PC-9 (cell line): Measurements from ENCODE around the gene SLC30A10.

Experiments used
- EZH2 ChIP-seq: fragments of 200-600 bp; sonication (generic); IDR thresholded peaks from 2 replicates; pipeline ENCODE4 v1.8.0; 2017; ENCODE audit warnings: antibody characterized with exemption, low read depth
- TF ChIP-seq, protein P1 (sequence below): fragments of 200-600 bp; sonication (generic); conservative IDR thresholded peaks from 2 replicates; pipeline ENCODE4 v1.6.1; 2017; ENCODE audit warnings: mixed run types, antibody characterized with exemption, mild to moderate bottlenecking, moderate library complexity

DNA sequence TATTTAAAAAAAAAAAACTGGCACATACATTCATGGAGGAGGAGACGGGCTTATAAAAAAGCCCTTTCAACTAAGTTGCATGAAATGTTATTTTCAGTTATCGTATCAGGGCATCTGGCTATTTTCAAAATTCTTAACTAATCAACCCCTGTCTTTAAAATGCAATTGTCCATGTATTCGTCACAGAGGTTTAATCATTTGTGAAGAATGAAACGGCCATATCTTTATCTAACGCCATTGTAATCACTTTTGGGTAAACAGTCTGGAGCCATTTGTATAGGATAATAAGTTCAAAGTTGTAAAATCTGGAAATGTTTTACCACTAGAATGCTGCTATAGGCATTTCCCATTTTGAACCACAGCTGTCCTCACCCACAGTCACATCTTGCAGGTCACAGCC, 30.4 kb downstream of the SLC30A10 start:
- TF ChIP-seq, protein P1, sequence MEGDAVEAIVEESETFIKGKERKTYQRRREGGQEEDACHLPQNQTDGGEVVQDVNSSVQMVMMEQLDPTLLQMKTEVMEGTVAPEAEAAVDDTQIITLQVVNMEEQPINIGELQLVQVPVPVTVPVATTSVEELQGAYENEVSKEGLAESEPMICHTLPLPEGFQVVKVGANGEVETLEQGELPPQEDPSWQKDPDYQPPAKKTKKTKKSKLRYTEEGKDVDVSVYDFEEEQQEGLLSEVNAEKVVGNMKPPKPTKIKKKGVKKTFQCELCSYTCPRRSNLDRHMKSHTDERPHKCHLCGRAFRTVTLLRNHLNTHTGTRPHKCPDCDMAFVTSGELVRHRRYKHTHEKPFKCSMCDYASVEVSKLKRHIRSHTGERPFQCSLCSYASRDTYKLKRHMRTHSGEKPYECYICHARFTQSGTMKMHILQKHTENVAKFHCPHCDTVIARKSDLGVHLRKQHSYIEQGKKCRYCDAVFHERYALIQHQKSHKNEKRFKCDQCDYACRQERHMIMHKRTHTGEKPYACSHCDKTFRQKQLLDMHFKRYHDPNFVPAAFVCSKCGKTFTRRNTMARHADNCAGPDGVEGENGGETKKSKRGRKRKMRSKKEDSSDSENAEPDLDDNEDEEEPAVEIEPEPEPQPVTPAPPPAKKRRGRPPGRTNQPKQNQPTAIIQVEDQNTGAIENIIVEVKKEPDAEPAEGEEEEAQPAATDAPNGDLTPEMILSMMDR = no peak
- no peak for TF ChIP-seq EZH2
